ENCODE data around the gene C1QTNF8. TPM values are rescaled to one million over a fixed set of nuclear protein-coding genes. Genes with fewer than 3 reads are reported as not detected.
A peak's percentile ranks its signal among the peaks of the same experiment; 100 is the strongest.

C1QTNF8 gene
- total and polyA plus RNA-seq, 2 of the 13 experiments (the other 11 are each of a cell fraction or from before 2014, with no cell fraction given) = 0.09 TPM; not detected in 1

GRCh38 chr16:1134776-1135458 is 38.9 kb upstream of the C1QTNF8 start:
- CTCF ChIA-PET (ENCODE audit: low intra/inter-chr PET ratio, low total read pairs) = no interaction called here
- Histone ChIP-seq H3K36me3 (replicated peaks in 1 of 2; ENCODE audit: control insufficient read depth in 1 of 2, insufficient read depth in 2 of 2, low read length in 2 of 2) (no peaks in the 10 kb centered on the region), H3K4me3 (replicated peaks in 1 of 3; ENCODE audit: insufficient read depth in 1 of 3, low read depth in 2 of 3, low read length in 3 of 3) (no peak overlapping the region), H3K4me2 (ENCODE audit: low read depth, low read length) (no peak overlapping the region), H3K4me1 (ENCODE audit: insufficient read depth, low read length) (no peaks in the 10 kb centered on the region), H2AFZ (ENCODE audit: low read length) (no peak overlapping the region), H3K79me2 (ENCODE audit: insufficient read depth, low read length) (no peaks in the 10 kb centered on the region), H3K27ac (ENCODE audit: extremely low read length, insufficient read depth, low read length) (no peak overlapping the region), H3K9me3 (ENCODE audit: low read length) (no peaks in the 10 kb centered on the region), H3K9ac (ENCODE audit: insufficient read depth, low read depth, low read length) (no peak overlapping the region), H4K20me1 (ENCODE audit: insufficient read depth, low read length) (0 out of 2 replicates have a peak, but pooled peaks cover 6% of the 10 kb centered on the region), H3K27me3 (ENCODE audit: control insufficient read depth in 1 of 2, insufficient read depth in 2 of 2, low read length in 2 of 2) (peaks cover 12 to 55% of the 10 kb centered on the region in 2 experiments)
- ATAC-seq (no peak), DNase-seq (ENCODE audit: low spot score) (no peak), FAIRE-seq (no peak)
- in situ Hi-C loops (cut with HindIII; ENCODE audit: extremely low pct_ligation_motif_present, low pct_unique_long_range_greater_than_20kb) (no loop called here), intact Hi-C loops (cut with micrococcal nuclease; ENCODE audit: unreplicated experiment) (no loop called here)
- no TSS peak for BruUV-seq (replicated peaks)
- TF ChIP-seq ZNF724P (CRISPR knock-in tag; IDR thresholded peaks at IDR 0.05; ENCODE audit: borderline replicate concordance) (no peak), ZNF263 (CRISPR knock-in tag; IDR thresholded peaks at IDR 0.05) (peak; percentile 93)
- POLR2A ChIA-PET = interaction anchor here (0.6 to 0.7 kb wide), 2 partner anchors 16 to 39 kb away, joined by 3 read pairs; no protein-coding TSS in a partner anchor
- WGBS (ENCODE audit: low lambda C conversion rate) = 20% methylated on average over 13 of the region's 30 CpGs

- H3K27ac ChIP-seq (ENCODE audit: extremely low read length, insufficient read depth, low read length) = no peak overlapping the region
- no peaks in the 10 kb centered on the region for H3K79me2 ChIP-seq (ENCODE audit: insufficient read depth, low read length)
- POLR2A ChIA-PET = no interaction called here
- H3K9me3 ChIP-seq (ENCODE audit: low read length) = no peaks in the 10 kb centered on the region
- no peaks in the 10 kb centered on the region for H3K36me3 ChIP-seq (replicated peaks in 1 of 2; ENCODE audit: control insufficient read depth in 1 of 2, insufficient read depth in 2 of 2, low read length in 2 of 2)
- no peak overlapping the region for H2AFZ ChIP-seq (ENCODE audit: low read length)
- ATAC-seq (peak; percentile 17), FAIRE-seq (no peak), DNase-seq (ENCODE audit: low spot score) (no peak)
- no TSS peak for BruUV-seq (replicated peaks)
- WGBS (ENCODE audit: low lambda C conversion rate) = 63% methylated on average over 9 of the region's 30 CpGs
- no peak overlapping the region for H3K4me2 ChIP-seq (ENCODE audit: low read depth, low read length)
- H3K27me3 ChIP-seq (ENCODE audit: control insufficient read depth in 1 of 2, insufficient read depth in 2 of 2, low read length in 2 of 2) = peaks cover 12 to 47% of the 10 kb centered on the region in 2 experiments
- 0 out of 2 replicates have a peak, but pooled peaks cover 6% of the 10 kb centered on the region for H4K20me1 ChIP-seq (ENCODE audit: insufficient read depth, low read length)
- CTCF ChIA-PET (ENCODE audit: low intra/inter-chr PET ratio, low total read pairs) = no interaction called here
- H3K4me3 ChIP-seq (replicated peaks in 1 of 3; ENCODE audit: insufficient read depth in 1 of 3, low read depth in 2 of 3, low read length in 3 of 3) = no peak overlapping the region
- H3K9ac ChIP-seq (ENCODE audit: insufficient read depth, low read depth, low read length) = no peak overlapping the region
- in situ Hi-C loops (cut with HindIII; ENCODE audit: extremely low pct_ligation_motif_present, low pct_unique_long_range_greater_than_20kb) (no loop called here), intact Hi-C loops (cut with micrococcal nuclease; ENCODE audit: unreplicated experiment) (no loop called here)
- no peak for TF ChIP-seq RAD51 (IDR thresholded peaks at IDR 0.05; ENCODE audit: borderline replicate concordance)
- TF ChIP-seq ZNF335 (CRISPR knock-in tag; IDR thresholded peaks at IDR 0.05) = no peak
- no peaks in the 10 kb centered on the region for H3K4me1 ChIP-seq (ENCODE audit: insufficient read depth, low read length)
Observed at GRCh38 chr16:1133810-1134520, 37.9 kb upstream of the C1QTNF8 start.
